Measurements from ENCODE around the gene PHGDH.

GRCh38 chr1:119790451-119791198, 78.9 kb downstream of the PHGDH start:
- TF ChIP-seq GATA2 (IDR thresholded peaks at IDR 0.05; ENCODE audit: low read depth, low read length), result no peak
- no peak for TF ChIP-seq GATA3 (IDR thresholded peaks at IDR 0.05; ENCODE audit: low read depth, low read length)

Data from SH-SY5Y (cell line).